ENCODE measurements around the gene CACNG3.

Gene CACNG3

GRCh38 chr16:24353622-24354021 is 97.5 kb downstream of the CACNG3 start:
- no peak overlapping the region for H3K4me3 ChIP-seq (ENCODE audit: low read depth, low read length)
- DNase-seq (ENCODE audit: low read depth), result no peak
- TF ChIP-seq CTCF (IDR thresholded peaks at IDR 0.05; ENCODE audit: low read depth, low read length, missing control alignments), result no peak

- TF ChIP-seq CTCF (IDR thresholded peaks at IDR 0.05; ENCODE audit: low read depth, low read length, missing control alignments), result no peak
- DNase-seq (ENCODE audit: low read depth), result no peak
- no peak overlapping the region for H3K4me3 ChIP-seq (ENCODE audit: low read depth, low read length)
Measured at GRCh38 chr16:24357511-24357910, 101.4 kb downstream of the CACNG3 start.

- H3K4me3 ChIP-seq (ENCODE audit: low read depth, low read length), result no peak overlapping the region
- no peak for TF ChIP-seq CTCF (IDR thresholded peaks at IDR 0.05; ENCODE audit: low read depth, low read length, missing control alignments)
- no peak for DNase-seq (ENCODE audit: low read depth)
Measured at GRCh38 chr16:24358117-24358516, 102.0 kb downstream of the CACNG3 start.

- TF ChIP-seq CTCF (IDR thresholded peaks at IDR 0.05; ENCODE audit: low read depth, low read length, missing control alignments), result no peak
- no peak overlapping the region for H3K4me3 ChIP-seq (ENCODE audit: low read depth, low read length)
- DNase-seq (ENCODE audit: low read depth), result no peak
Measured at GRCh38 chr16:24359490-24359889, 103.4 kb downstream of the CACNG3 start.

- TF ChIP-seq CTCF (IDR thresholded peaks at IDR 0.05; ENCODE audit: low read depth, low read length, missing control alignments), result no peak
- no peak for DNase-seq (ENCODE audit: low read depth)
- no peak overlapping the region for H3K4me3 ChIP-seq (ENCODE audit: low read depth, low read length)
Measured at GRCh38 chr16:24360936-24361335, 104.8 kb downstream of the CACNG3 start.

GRCh38 chr16:24364596-24364995 is 108.5 kb downstream of the CACNG3 start:
- no peak for DNase-seq (ENCODE audit: low read depth)
- no peak overlapping the region for H3K4me3 ChIP-seq (ENCODE audit: low read depth, low read length)
- TF ChIP-seq CTCF (IDR thresholded peaks at IDR 0.05; ENCODE audit: low read depth, low read length, missing control alignments), result no peak

GRCh38 chr16:24367186-24367710 is 111.1 kb downstream of the CACNG3 start:
- no peak overlapping the region for H3K4me3 ChIP-seq (ENCODE audit: low read depth, low read length)
- TF ChIP-seq CTCF (IDR thresholded peaks at IDR 0.05; ENCODE audit: low read depth, low read length, missing control alignments), result no peak
- no peak for DNase-seq (ENCODE audit: low read depth)

Data from GM12864 (cell line).